Thyroid gland (tissue), 4 donors: ENCODE measurements around the gene ERICH6B. TPM values are rescaled to one million over a fixed set of nuclear protein-coding genes. Genes with fewer than 3 reads are reported as not detected.

Source experiments
- DNase-seq, 2 donors: peaks; one replicate each; pipeline ENCODE4 v3.0.0-alpha.2; 2019
- H3K27ac ChIP-seq, 3 donors: fragments of 200-600 bp; sonication (generic); 1 replicate in 2 of 3; 2 replicates in 1 of 3; pipeline ENCODE4 v1.5.1; 2016 to 2019; ENCODE audit warnings: mild to moderate bottlenecking in 1 of 3, moderate library complexity in 1 of 3
- H3K27me3 ChIP-seq: fragments of 200-600 bp; sonication (generic); one replicate; pipeline ENCODE4 v1.5.1; 2019
- H3K36me3 ChIP-seq, 2 donors: fragments of 200-600 bp; sonication (generic); one replicate each; pipeline ENCODE4 v1.5.1; 2016 to 2019
- H3K4me1 ChIP-seq, 2 donors: fragments of 200-600 bp; sonication (generic); one replicate each; pipeline ENCODE4 v1.5.1; 2017 to 2019
- H3K4me3 ChIP-seq, 3 donors: fragments of 200-600 bp; sonication (generic); replicated peaks in 1 of 3; 1 replicate in 2 of 3; 2 replicates in 1 of 3; pipeline ENCODE4 v1.5.1; 2016; ENCODE audit warnings: mild to moderate bottlenecking in 1 of 3
- H3K9me3 ChIP-seq: fragments of 200-600 bp; sonication (generic); one replicate; pipeline ENCODE4 v1.5.1; 2017
- CTCF ChIP-seq, 6 experiments: fragments of 200-600 bp in 3 of 6; fragments of 450-650 bp in 3 of 6; sonication (generic) in 3 of 6; IDR thresholded peaks; one replicate each; pipeline ENCODE4 v1.5.1; 2016 to 2019; ENCODE audit warnings: antibody characterized with exemption in 6 of 6, mild to moderate bottlenecking in 2 of 6, inconsistent platforms in 1 of 6, moderate library complexity in 1 of 6
- POLR2A ChIP-seq, 2 donors: fragments of 450-650 bp; IDR thresholded peaks; one replicate each; pipeline ENCODE4 v1.6.1; 2017; ENCODE audit warnings: antibody characterized with exemption in 2 of 2, mild to moderate bottlenecking in 2 of 2, moderate library complexity in 1 of 2
- WGBS, 2 donors: methylation state at CpG; one replicate each; pipeline ENCODE4 v1.1.5; 2017; 5-methylcytosine and 5-hydroxymethylcytosine counted together
- intact Hi-C: fragments of 100-400 bp; cut with DNase I; formaldehyde crosslinking; loops from one replicate; pipeline ENCODE4 v1.15.1; 2023
- total RNA-seq, 4 donors: library from RNA; depleted of rRNA; stranded (reverse); fragments of >200 nt; gene quantifications; one replicate each; pipeline ENCODE4 v1.2.3, GENCODE V29; 2016

The ERICH6B gene
- total RNA-seq, 4 donors from 2014 or later, result not detected

GRCh38 chr13:45576466-45576865 lies 39.1 kb downstream of the ERICH6B start:
- Histone ChIP-seq H3K27me3 (no peaks in the 10 kb centered on the region), H3K4me3 (no peak overlapping the region), H3K27ac (no peak overlapping the region), H3K4me1 (no peaks in the 10 kb centered on the region), H3K9me3 (no peaks in the 10 kb centered on the region), H3K36me3 (no peaks in the 10 kb centered on the region)
- WGBS, 2 donors, result 80 to 93% methylated on average over 4 of the region's 4 CpGs
- DNase-seq, result no peak
- intact Hi-C loops, result no loop called here
- TF ChIP-seq POLR2A (IDR thresholded peaks at IDR 0.05) (no peak), CTCF (IDR thresholded peaks at IDR 0.05) (no peak)

GRCh38 chr13:45575830-45576180 lies 39.7 kb downstream of the ERICH6B start:
- Histone ChIP-seq H3K27me3 (no peaks in the 10 kb centered on the region), H3K4me3 (no peak overlapping the region), H3K27ac (no peak overlapping the region), H3K36me3 (no peaks in the 10 kb centered on the region), H3K4me1 (no peaks in the 10 kb centered on the region), H3K9me3 (no peaks in the 10 kb centered on the region)
- 61 to 71% methylated on average over 1 of the region's 1 CpG for WGBS, 2 donors
- DNase-seq, result no peak
- intact Hi-C loops, result no loop called here
- TF ChIP-seq POLR2A (IDR thresholded peaks at IDR 0.05) (no peak), CTCF (IDR thresholded peaks at IDR 0.05) (no peak)

- Histone ChIP-seq H3K27ac (no peak overlapping the region), H3K27me3 (no peaks in the 10 kb centered on the region)
- 88 to 89% methylated on average over 16 of the region's 16 CpGs for WGBS, 2 donors
Measured at GRCh38 chr13:45575146-45575829, 40.3 kb downstream of the ERICH6B start.

GRCh38 chr13:45565331-45565730 lies 50.2 kb downstream of the ERICH6B start:
- intact Hi-C loops, result no loop called here
- TF ChIP-seq POLR2A (IDR thresholded peaks at IDR 0.05) (no peak), CTCF (IDR thresholded peaks at IDR 0.05) (no peak)

More at GRCh38 chr13:45575146-45575829, 40.3 kb downstream of the ERICH6B start:
- no peak overlapping the region for H3K4me3 ChIP-seq
- no peak for TF ChIP-seq POLR2A (IDR thresholded peaks at IDR 0.05)
- TF ChIP-seq CTCF (IDR thresholded peaks at IDR 0.05), result no peak
- intact Hi-C loops, result no loop called here
- DNase-seq, result no peak
- no peaks in the 10 kb centered on the region for H3K36me3 ChIP-seq
- no peaks in the 10 kb centered on the region for H3K4me1 ChIP-seq
- H3K9me3 ChIP-seq, result no peaks in the 10 kb centered on the region

GRCh38 chr13:45564133-45564776 lies 51.3 kb downstream of the ERICH6B start:
- Histone ChIP-seq H3K36me3 (no peaks in the 10 kb centered on the region), H3K27me3 (no peaks in the 10 kb centered on the region), H3K27ac (no peak overlapping the region), H3K4me1 (no peaks in the 10 kb centered on the region), H3K4me3 (no peak overlapping the region), H3K9me3 (no peaks in the 10 kb centered on the region)
- no peak for DNase-seq
- intact Hi-C loops, result no loop called here
- WGBS, 2 donors, result 37 to 56% methylated on average over 3 of the region's 3 CpGs
- no peak for TF ChIP-seq CTCF (IDR thresholded peaks at IDR 0.05)
- TF ChIP-seq POLR2A (IDR thresholded peaks at IDR 0.05), result no peak

More at GRCh38 chr13:45565331-45565730, 50.2 kb downstream of the ERICH6B start:
- Histone ChIP-seq H3K4me1 (no peaks in the 10 kb centered on the region), H3K27ac (no peak overlapping the region), H3K4me3 (no peak overlapping the region), H3K36me3 (no peaks in the 10 kb centered on the region), H3K27me3 (no peaks in the 10 kb centered on the region), H3K9me3 (no peaks in the 10 kb centered on the region)
- DNase-seq, result no peak
